HG03066 (cell line): Measurements from ENCODE around the gene PRRT1B.
A peak's percentile ranks its signal among the peaks of the same experiment; 100 is the strongest.
"Not testable (repeated sequence)": the region's sequence is repeated elsewhere in the genome, so short reads cannot be mapped to it uniquely, and the experiment has no call there.

Source experiments
- ATAC-seq: cut with Tn5 transposase; IDR thresholded peaks from one replicate; pipeline ENCODE4 v1.9.1; 2021; ENCODE audit warnings: low read depth; ENCODE audit not compliant: unreplicated experiment

Gene PRRT1B

GRCh38 chr9:131545003-131545785, at the start of gene PRRT1B:
Gene PRRT1B (plus strand): TSS chr9:131545523. CDS start chr9:131545616, 93 bp downstream.
- no peak for ATAC-seq

GRCh38 chr9:131495785-131496184, 49.5 kb upstream of the PRRT1B start:
- ATAC-seq, result no peak

- no peak for ATAC-seq
These were observed 48.4 kb upstream of the PRRT1B start for GRCh38 chr9:131496844-131497405.

- ATAC-seq, result no peak
These were observed 46.0 kb upstream of the PRRT1B start for GRCh38 chr9:131499254-131499767.

- no peak for ATAC-seq
These were observed 44.9 kb upstream of the PRRT1B start for GRCh38 chr9:131500377-131500776.

- no peak for ATAC-seq
These were observed 44.3 kb upstream of the PRRT1B start for GRCh38 chr9:131500939-131501541.

- peak; percentile 79 for ATAC-seq
These were observed 42.3 kb upstream of the PRRT1B start, which contains the start of gene POMT1 for GRCh38 chr9:131502781-131503625. Gene POMT1 (plus strand): TSS chr9:131502918. CDS start chr9:131504219, 1,301 bp downstream.

- ATAC-seq, result no peak
These were observed 41.5 kb upstream of the PRRT1B start for GRCh38 chr9:131503626-131504465.

GRCh38 chr9:131505012-131505411, 40.3 kb upstream of the PRRT1B start:
- no peak for ATAC-seq

GRCh38 chr9:131511416-131511815, 33.9 kb upstream of the PRRT1B start:
- no peak for ATAC-seq

GRCh38 chr9:131511880-131512279, 33.4 kb upstream of the PRRT1B start:
- no peak for ATAC-seq

- no peak for ATAC-seq
These were observed 32.1 kb upstream of the PRRT1B start for GRCh38 chr9:131513177-131513576.

GRCh38 chr9:131515559-131516031, 29.7 kb upstream of the PRRT1B start:
- ATAC-seq, result not testable (repeated sequence)

GRCh38 chr9:131516100-131516499, 29.2 kb upstream of the PRRT1B start:
- ATAC-seq, result no peak

- no peak for ATAC-seq
These were observed 28.4 kb upstream of the PRRT1B start for GRCh38 chr9:131516930-131517329.

- no peak for ATAC-seq
These were observed 27.5 kb upstream of the PRRT1B start for GRCh38 chr9:131517761-131518190.

GRCh38 chr9:131518553-131518952, 26.8 kb upstream of the PRRT1B start:
- ATAC-seq, result no peak

- no peak for ATAC-seq
These were observed 24.8 kb upstream of the PRRT1B start for GRCh38 chr9:131520503-131520902.

GRCh38 chr9:131521203-131521602, 24.1 kb upstream of the PRRT1B start:
- no peak for ATAC-seq
